ENCODE results near the gene ARV1. TPM values are rescaled to one million over a fixed set of nuclear protein-coding genes. Genes with fewer than 3 reads are reported as not detected.

The ARV1 gene
- total RNA-seq, 6 experiments from 2014 or later, result 9.2 to 18.7 (median 13.4) TPM

GRCh38 chr1:230971771-230972170, 7.1 kb upstream of the ARV1 start:
- no peak overlapping the region for H3K27ac ChIP-seq
- DNase-seq, result no peak

GRCh38 chr1:230972855-230973271, 6.0 kb upstream of the ARV1 start:
- 33% methylated on average over 1 of the region's 1 CpG for whole genome bisulfite sequencing (ENCODE audit: insufficient coverage, low coverage, low lambda C conversion rate, missing lambda C conversion rate)
- Histone ChIP-seq H3K27me3 (no peaks in the 10 kb centered on the region), H3K27ac (no peak overlapping the region), H3K4me3 (no peak overlapping the region), H3K4me1 (peaks cover 0 to 4% (median 0%) of the 10 kb centered on the region in 4 donors), H3K36me3 (no peaks in the 10 kb centered on the region), H3K9me3 (no peaks in the 10 kb centered on the region)
- DNase-seq (no peak), ATAC-seq (peak in 3 of 4 donors; percentile 30 to 40 (median 38))
- TF ChIP-seq CTCF (IDR thresholded peaks at IDR 0.05), result no peak
- intact Hi-C loops (cut with DNase I), result no loop called here

More at GRCh38 chr1:230971771-230972170, 7.1 kb upstream of the ARV1 start:
- TF ChIP-seq CTCF (IDR thresholded peaks at IDR 0.05) (no peak), POLR2A (IDR thresholded peaks at IDR 0.05) (no peak)
- Histone ChIP-seq H3K4me3 (no peak overlapping the region), H3K9me3 (no peaks in the 10 kb centered on the region), H3K27me3 (no peaks in the 10 kb centered on the region), H3K36me3 (no peaks in the 10 kb centered on the region), H3K4me1 (no peaks in the 10 kb centered on the region)
- intact Hi-C loops (cut with DNase I), result no loop called here
- ATAC-seq, result no peak

GRCh38 chr1:230975636-230976035, 3.3 kb upstream of the ARV1 start:
- Histone ChIP-seq H3K36me3 (no peaks in the 10 kb centered on the region), H3K27me3 (no peaks in the 10 kb centered on the region), H3K4me3 (no peak overlapping the region), H3K4me1 (peaks cover 0 to 12% (median 5%) of the 10 kb centered on the region in 4 donors), H3K9me3 (no peaks in the 10 kb centered on the region), H3K27ac (no peak overlapping the region)
- ATAC-seq (no peak), DNase-seq (no peak)
- TF ChIP-seq CTCF (IDR thresholded peaks at IDR 0.05) (no peak), POLR2A (IDR thresholded peaks at IDR 0.05) (no peak)
- intact Hi-C loops (cut with DNase I), result no loop called here
- WGBS (ENCODE audit: insufficient coverage, low coverage, low lambda C conversion rate, missing lambda C conversion rate), result 92% methylated on average over 2 of the region's 3 CpGs

- TF ChIP-seq CTCF (IDR thresholded peaks at IDR 0.05) (no peak), POLR2A (IDR thresholded peaks at IDR 0.05) (no peak)
- no peak for DNase-seq
- Histone ChIP-seq H3K27ac (no peak overlapping the region), H3K4me3 (no peak overlapping the region), H3K9me3 (no peaks in the 10 kb centered on the region), H3K4me1 (peaks cover 0 to 12% (median 5%) of the 10 kb centered on the region in 4 donors), H3K27me3 (no peaks in the 10 kb centered on the region), H3K36me3 (no peaks in the 10 kb centered on the region)
- WGBS (ENCODE audit: insufficient coverage, low coverage, low lambda C conversion rate, missing lambda C conversion rate), result 86% methylated on average over 4 of the region's 4 CpGs
- intact Hi-C loops (cut with DNase I), result no loop called here
- no peak for ATAC-seq
Observed at GRCh38 chr1:230976360-230976759, 2.5 kb upstream of the ARV1 start.
